ENCODE measurements around the gene GGACT. TPM values are rescaled to one million over a fixed set of nuclear protein-coding genes. Genes with fewer than 3 reads are reported as not detected.

Gene GGACT
- total RNA-seq, 4 donors from 2014 or later, result 1.9 to 8.7 (median 5.6) TPM

DNA sequence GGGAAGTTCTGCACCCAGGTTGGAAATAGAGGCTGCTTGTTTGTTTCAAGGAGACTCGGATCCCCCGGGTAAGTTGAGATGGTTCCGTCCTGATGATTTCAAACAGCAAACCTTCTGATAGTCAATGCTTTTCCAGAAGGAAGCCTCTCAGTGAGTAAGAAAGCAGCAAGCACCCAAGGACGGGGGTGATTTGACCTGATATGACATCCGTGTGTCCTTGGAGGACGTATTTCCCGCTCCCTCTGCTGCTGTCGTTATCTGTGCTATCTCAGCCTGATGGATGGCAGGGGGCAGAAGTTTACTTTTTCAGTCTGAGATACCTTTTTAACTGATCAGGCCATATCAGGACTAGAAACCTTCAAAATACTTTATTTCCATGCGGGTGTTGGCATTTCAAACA, 5.7 kb upstream of the GGACT start:
- Histone ChIP-seq H3K9me3 (no peaks in the 10 kb centered on the region), H3K27me3 (no peaks in the 10 kb centered on the region), H3K36me3 (no peaks in the 10 kb centered on the region), H3K4me1 (no peaks in the 10 kb centered on the region), H3K27ac (no peak overlapping the region), H3K4me3 (replicated peaks in 1 of 3) (no peak overlapping the region)
- intact Hi-C loops (cut with DNase I), result no loop called here
- DNase-seq, result no peak
- no peak for TF ChIP-seq POLR2A (IDR thresholded peaks at IDR 0.05)
- TF ChIP-seq, protein P1, sequence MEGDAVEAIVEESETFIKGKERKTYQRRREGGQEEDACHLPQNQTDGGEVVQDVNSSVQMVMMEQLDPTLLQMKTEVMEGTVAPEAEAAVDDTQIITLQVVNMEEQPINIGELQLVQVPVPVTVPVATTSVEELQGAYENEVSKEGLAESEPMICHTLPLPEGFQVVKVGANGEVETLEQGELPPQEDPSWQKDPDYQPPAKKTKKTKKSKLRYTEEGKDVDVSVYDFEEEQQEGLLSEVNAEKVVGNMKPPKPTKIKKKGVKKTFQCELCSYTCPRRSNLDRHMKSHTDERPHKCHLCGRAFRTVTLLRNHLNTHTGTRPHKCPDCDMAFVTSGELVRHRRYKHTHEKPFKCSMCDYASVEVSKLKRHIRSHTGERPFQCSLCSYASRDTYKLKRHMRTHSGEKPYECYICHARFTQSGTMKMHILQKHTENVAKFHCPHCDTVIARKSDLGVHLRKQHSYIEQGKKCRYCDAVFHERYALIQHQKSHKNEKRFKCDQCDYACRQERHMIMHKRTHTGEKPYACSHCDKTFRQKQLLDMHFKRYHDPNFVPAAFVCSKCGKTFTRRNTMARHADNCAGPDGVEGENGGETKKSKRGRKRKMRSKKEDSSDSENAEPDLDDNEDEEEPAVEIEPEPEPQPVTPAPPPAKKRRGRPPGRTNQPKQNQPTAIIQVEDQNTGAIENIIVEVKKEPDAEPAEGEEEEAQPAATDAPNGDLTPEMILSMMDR (IDR thresholded peaks at IDR 0.05), result no peak
- 77 to 80% methylated on average over 9 of the region's 9 CpGs for WGBS, 2 donors

DNA sequence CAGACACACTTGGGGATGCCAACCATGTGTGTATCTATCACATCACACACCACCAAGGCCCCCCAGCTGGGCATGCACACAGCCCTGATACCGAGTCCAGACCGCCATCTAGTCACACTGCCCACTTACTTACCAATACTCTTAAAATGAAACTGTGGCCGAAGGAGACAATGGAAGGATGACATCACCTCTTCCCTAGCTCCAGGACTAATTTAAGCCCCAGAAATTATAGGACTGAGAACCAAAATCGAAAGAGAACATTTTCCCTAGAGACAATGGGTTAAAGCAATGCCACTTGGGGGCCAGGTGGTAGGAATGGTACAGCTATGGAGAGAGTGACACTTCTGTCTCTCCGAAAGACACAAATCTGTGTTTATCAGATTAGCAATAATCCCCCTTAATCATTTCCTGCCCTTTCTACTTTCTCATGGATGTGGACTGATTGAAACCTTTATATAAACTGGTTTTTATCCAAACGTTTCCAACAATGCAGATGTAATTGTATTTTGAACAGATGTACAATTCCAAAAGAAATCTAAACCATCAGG, 663 bp upstream of the GGACT start:
- intact Hi-C loops (cut with DNase I), result no loop called here
- H3K9me3 ChIP-seq, result no peaks in the 10 kb centered on the region
- no peaks in the 10 kb centered on the region for H3K27me3 ChIP-seq
- no peak for DNase-seq
- no peak overlapping the region for H3K4me3 ChIP-seq (replicated peaks in 1 of 3)
- no peak overlapping the region for H3K27ac ChIP-seq
- no peaks in the 10 kb centered on the region for H3K36me3 ChIP-seq
- 70 to 73% methylated on average over 6 of the region's 6 CpGs for WGBS, 2 donors
- H3K4me1 ChIP-seq, result peaks cover 5 to 11% of the 10 kb centered on the region in 2 donors
- no peak for TF ChIP-seq POLR2A (IDR thresholded peaks at IDR 0.05)
- TF ChIP-seq, protein P1 (IDR thresholded peaks at IDR 0.05), result no peak

DNA sequence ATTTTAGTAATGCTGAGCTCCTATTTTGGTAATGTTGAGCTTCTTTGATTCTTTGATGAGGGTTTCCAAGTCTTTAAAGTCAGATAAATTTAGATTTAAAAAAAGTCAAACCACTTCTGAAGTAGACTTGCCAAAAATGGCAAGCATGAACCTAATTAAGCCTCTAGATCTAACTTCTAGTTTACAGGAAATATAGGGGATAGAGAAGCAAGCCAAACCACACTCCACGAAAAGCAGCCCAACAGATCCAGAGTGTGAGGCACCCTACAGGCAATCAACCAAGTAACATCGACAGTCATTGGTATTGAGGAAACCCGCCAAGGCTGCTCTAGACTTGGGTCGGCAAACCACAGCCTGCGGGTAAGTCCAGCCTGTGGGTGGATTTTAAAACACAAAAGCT, 3.7 kb downstream of the GGACT start:
- Histone ChIP-seq H3K36me3 (no peaks in the 10 kb centered on the region), H3K9me3 (no peaks in the 10 kb centered on the region), H3K27me3 (no peaks in the 10 kb centered on the region), H3K27ac (no peak overlapping the region), H3K4me1 (peaks cover 5 to 11% of the 10 kb centered on the region in 2 donors), H3K4me3 (replicated peaks in 1 of 3) (no peak overlapping the region)
- WGBS, 2 donors, result 84 to 89% methylated on average over 5 of the region's 5 CpGs
- DNase-seq, result no peak
- intact Hi-C loops (cut with DNase I), result no loop called here
- no peak for TF ChIP-seq POLR2A (IDR thresholded peaks at IDR 0.05)
- TF ChIP-seq, protein P1 (IDR thresholded peaks at IDR 0.05), result no peak

DNA sequence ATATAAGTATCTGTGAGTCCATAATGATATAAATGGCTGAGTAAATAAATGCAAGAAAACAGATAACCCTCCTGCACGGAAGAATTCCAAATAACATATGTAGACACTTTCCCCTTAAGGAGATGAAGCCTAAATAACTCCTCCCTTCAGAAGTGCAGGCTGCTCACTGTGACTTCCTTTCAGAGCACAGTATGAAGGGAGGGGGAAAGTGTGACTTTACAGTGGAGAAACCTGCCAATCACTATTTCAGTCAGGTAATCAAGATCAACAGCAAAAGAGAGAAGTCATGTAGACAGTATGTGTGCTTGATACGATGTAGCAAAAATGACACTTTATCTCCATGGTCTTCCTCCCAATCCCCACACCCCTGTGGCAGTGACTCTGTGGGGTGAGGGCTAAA, 7.1 kb downstream of the GGACT start:
- H3K36me3 ChIP-seq, result no peaks in the 10 kb centered on the region
- no peaks in the 10 kb centered on the region for H3K27me3 ChIP-seq
- no peak for DNase-seq
- no peak for TF ChIP-seq POLR2A (IDR thresholded peaks at IDR 0.05)
- TF ChIP-seq, protein P1 (IDR thresholded peaks at IDR 0.05), result no peak
- no peak overlapping the region for H3K27ac ChIP-seq
- intact Hi-C loops (cut with DNase I), result no loop called here
- 93 to 97% methylated on average over 2 of the region's 2 CpGs for WGBS, 2 donors
- H3K4me3 ChIP-seq (replicated peaks in 1 of 3), result no peak overlapping the region
- H3K4me1 ChIP-seq, result no peaks in the 10 kb centered on the region
- H3K9me3 ChIP-seq, result no peaks in the 10 kb centered on the region

DNA sequence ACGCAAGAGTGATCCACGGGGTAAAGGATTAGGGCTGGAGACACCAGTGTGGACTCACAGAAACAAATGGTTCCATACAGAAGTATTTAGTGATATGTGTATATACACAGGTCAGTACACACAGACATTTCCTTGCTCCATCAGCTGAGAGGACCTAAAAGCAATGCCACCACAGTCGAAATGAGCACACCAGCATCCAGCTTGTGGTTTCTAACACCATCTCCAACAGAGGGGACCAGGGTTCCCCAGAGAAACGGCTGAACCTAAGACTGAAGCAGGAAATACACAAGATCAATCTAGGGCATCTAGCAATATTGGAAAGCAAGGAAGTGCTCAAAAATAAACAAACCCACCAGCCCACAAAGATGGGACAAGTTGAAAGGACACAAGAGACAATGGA, 7.6 kb downstream of the GGACT start:
- intact Hi-C loops (cut with DNase I), result no loop called here
- no peak overlapping the region for H3K4me3 ChIP-seq (replicated peaks in 1 of 3)
- H3K4me1 ChIP-seq, result no peaks in the 10 kb centered on the region
- WGBS, 2 donors, result 89 to 90% methylated on average over 4 of the region's 4 CpGs
- no peaks in the 10 kb centered on the region for H3K27me3 ChIP-seq
- TF ChIP-seq, protein P1 (IDR thresholded peaks at IDR 0.05), result no peak
- TF ChIP-seq POLR2A (IDR thresholded peaks at IDR 0.05), result no peak
- H3K27ac ChIP-seq, result no peak overlapping the region
- no peak for DNase-seq
- no peaks in the 10 kb centered on the region for H3K36me3 ChIP-seq
- no peaks in the 10 kb centered on the region for H3K9me3 ChIP-seq

All from thyroid gland (tissue), 4 donors.